Colon (tissue), 2 donors: ENCODE measurements around the gene PSEN2.
"Not testable (repeated sequence)": the region's sequence is repeated elsewhere in the genome, so short reads cannot be mapped to it uniquely, and the experiment has no call there.

Source experiments
- FAIRE-seq: peaks from 2 replicates; lab custom pipeline; 2012; peaks lifted over from hg19 to GRCh38; lab: Jason Lieb, UNC
- donor health status: control.
- donor health status: control.

The PSEN2 gene

GRCh38 chr1:226870401-226871279 is at the start of gene PSEN2:
Gene PSEN2, plus strand, starts transcription at chr1:226870616. Its CDS starts 11,292 bp downstream, at chr1:226881908.
- FAIRE-seq, result no peak

DNA sequence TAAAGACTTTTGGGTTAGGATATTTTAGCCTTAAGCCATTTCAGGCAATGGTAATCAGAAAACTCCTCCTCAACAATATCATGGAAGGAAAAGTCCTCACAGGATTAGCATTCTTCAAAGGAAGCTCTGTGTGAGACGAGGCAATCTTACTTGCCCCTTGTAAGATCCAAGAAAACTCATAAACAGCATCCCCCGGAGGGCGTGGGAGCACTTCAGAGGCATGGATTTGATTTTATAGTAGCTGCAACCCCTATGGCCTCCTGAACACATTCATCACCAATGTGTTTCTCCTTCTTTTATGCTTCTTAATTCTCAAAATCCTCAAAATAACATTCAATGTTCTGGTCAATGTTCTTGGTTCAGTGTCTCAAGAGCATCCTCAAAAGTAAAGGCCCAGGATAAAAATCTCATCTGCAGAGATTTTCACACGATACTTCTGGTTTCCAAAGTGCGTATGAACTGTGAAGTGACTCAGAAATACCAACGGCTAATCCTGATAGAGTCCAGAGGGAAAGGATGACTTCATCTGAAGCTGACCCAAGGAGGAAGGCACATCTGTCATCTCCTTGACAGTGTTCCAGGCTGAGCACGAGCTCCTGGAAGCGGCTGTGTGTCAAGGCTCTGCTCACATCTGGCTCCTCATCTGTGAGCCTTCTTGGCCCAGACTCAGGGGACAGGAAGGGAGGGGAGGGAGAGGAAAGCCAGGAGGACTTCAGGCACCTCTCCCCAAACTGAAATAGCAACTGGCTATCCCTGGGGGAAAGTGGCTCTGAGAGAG is 49.3 kb upstream of the PSEN2 start:
- FAIRE-seq, result no peak

GRCh38 chr1:226821719-226822085 is 48.7 kb upstream of the PSEN2 start:
- no peak for FAIRE-seq

DNA sequence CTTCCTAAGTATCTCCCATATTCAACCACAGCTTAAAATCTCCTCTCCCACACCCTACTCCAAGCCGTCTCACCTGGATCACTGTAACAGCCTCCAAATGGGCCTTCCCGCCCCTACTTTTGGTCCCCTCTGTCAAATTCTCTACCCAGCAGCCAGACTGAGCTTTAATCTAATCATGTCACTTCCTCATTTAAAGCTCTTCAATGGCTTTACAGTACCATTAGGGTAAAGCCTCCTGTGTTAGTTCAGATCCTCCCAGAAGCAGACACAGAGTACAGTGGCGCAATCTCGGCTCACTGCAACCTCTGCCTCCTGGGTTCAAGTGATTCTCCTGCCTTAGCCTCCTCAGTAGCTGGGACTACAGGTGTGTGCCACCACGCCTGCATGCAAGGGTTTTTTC is 46.8 kb upstream of the PSEN2 start:
- FAIRE-seq, result no peak

DNA sequence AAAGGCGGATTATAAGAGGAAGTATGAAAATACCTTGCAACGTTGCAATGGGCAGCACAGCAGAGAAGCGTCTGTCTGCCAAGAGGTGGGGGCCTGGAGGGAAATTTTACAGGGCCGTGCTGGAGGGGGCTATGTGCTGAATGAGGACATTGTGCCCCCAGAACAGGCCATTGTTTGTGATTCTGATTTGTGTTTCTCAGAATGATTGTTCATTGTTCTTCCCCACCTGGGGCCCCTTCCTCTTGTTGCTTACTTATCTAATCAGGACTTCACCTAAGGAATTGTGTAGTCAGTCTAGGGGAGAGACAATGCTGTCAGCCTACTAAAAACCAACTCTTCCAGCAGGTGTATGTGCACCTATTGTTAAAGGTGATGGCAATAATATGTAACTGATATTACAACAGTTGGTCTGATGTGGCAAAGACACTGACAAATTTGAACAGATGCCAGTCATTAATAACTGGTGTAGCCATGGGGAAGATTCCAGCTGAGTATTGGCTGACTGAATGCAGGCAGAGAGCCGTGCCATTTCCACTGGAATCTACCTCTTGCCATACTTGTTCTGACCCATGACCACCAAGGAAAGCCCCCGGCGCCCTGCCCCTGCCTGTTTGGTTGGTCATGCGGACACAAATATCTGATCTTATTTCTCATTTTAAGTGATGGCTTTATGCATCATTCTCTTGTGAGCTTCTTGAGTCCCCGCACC is 45.2 kb upstream of the PSEN2 start:
- FAIRE-seq, result no peak

DNA sequence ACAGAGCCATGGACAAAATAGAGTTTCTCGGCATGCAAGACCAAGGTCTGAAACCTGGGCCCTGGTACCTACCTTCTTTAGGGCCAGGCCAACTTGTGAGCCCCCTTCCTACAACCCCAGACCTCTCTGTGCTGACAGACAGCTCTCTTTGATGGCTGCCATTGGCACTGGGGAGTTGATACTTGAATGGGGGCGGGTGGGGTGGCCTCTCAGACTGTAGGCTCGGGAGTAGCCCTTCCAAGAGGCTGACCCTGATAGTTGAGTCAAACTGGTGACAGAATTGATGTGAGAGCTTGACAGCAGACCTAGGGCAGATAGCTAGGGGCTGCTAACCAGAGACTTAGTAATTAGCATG is 44.7 kb upstream of the PSEN2 start:
- FAIRE-seq, result no peak

GRCh38 chr1:226826479-226827261 is 43.7 kb upstream of the PSEN2 start:
- no peak for FAIRE-seq

DNA sequence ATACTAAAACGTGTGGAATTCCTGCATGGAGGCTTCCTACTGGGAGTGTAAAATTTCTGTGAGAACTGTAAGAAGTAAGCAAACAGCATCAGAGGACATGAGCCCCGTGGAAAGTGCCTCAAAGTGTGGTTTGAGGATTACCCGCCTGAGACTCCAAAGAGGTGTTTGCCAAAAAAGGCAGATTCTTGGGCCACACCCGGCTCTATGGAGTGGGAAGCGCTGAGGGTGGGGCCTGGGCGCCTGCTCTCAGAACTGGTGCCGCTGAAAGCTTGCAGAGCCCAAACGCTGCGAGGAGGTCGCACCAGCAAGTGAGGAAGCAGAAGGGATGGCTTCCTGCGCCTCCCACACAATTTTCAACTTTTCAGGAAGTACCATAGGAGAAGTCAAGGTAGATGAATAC is 43.0 kb upstream of the PSEN2 start:
- FAIRE-seq, result no peak

- FAIRE-seq, result no peak
Observed at GRCh38 chr1:226827968-226828513, 42.4 kb upstream of the PSEN2 start.

- FAIRE-seq, result no peak
Observed at GRCh38 chr1:226829105-226829504, 41.3 kb upstream of the PSEN2 start.

- FAIRE-seq, result no peak
Observed at GRCh38 chr1:226831953-226832352, 38.5 kb upstream of the PSEN2 start.

DNA sequence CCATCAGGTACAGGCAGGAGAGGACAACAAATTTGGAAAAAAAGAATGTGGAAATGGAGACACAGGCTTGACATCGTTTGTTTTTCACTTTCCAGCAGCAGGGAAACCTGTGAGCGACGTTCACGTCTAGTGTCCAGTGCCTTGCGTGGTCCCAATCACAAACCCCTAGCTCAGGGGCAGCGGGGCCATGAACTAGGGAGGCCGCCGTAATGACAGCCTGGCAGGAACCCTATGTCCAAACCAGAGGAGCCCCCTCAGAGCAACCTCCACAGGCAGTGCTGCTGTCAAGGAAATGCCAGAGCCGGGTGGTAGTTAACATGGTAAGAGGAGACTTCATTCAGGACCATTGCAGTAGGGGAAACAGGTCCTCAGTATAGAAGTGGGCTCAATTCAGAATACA is 37.8 kb upstream of the PSEN2 start:
- no peak for FAIRE-seq

GRCh38 chr1:226834179-226834578 is 36.2 kb upstream of the PSEN2 start:
- not testable (repeated sequence) for FAIRE-seq

- not testable (repeated sequence) for FAIRE-seq
Observed at GRCh38 chr1:226835396-226835795, 35.0 kb upstream of the PSEN2 start.

GRCh38 chr1:226837966-226838365 is 32.5 kb upstream of the PSEN2 start:
- FAIRE-seq, result not testable (repeated sequence)

DNA sequence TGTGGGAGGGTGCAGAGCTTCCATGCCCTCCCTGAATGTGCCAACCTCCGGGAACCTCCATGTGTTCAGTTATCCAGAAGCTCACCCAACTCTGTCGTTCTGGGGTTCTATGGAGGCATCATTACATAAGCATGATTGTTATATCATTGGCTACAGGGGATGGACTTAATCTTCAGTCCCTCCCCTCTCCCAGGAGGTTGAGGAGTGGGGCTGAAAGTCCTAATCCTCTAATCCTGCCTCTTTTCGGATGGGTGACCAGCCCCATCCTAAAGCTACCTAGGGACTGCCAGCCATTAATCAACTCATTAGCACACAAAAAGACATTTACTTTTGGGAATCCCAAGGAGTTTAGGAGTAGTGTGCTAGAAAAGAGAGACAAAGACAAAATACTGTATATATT is 32.0 kb upstream of the PSEN2 start:
- FAIRE-seq, result no peak

GRCh38 chr1:226845624-226846023 is 24.8 kb upstream of the PSEN2 start:
- FAIRE-seq, result no peak

DNA sequence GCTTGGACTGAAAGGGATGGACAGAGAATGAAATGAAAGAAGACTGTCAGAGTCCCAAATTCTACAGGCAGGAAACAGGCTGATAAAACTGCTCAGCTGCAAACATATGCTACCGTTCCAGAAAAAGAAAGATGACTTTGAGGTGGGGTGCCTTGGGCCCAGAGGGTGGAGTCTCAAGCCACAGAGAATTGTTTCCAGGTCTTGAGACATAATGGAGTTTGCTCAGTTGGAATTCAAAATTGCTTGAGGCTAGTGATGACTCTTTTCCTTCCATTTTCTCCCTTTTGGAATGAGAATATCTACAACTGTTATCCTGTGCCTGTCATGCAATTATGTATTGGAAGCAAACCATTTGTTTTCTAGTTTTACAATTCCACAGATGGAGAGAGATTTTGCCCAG is 23.6 kb upstream of the PSEN2 start:
- FAIRE-seq, result no peak

DNA sequence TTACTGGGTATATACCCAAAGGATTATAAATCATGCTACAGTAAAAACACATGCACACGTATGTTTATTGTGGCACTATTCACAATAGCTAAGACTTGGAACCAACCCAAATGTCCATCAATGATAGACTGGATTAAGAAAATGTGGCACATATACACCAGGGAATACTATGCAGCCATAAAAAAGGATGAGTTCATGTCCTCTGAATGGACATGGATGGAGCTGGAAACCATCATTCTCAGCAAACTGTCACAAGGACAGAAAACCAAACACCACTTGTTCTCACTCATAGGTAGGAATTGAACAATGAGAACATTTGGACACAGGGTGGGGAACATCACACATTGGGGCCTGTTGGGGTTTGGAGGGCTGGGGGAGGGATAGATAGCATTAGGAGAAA is 15.9 kb upstream of the PSEN2 start:
- not testable (repeated sequence) for FAIRE-seq

DNA sequence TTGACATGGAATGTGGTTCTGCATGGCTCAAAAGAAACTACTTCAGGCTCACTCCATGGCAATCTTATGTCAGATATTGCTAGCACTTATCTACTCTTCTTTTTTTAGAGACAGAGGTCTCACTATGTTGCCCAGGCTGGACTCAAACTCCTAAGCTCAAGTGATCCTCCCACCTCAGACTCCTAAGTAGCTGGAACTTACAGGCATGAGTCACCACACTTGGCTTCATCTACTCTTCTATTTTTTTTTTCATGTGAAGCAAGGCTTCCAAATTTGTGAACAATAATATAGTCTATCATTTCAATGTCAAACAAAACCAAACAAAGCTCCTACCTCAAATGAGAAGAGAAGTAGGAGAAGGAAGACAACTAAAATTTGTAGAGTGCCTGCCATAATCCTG is 7.5 kb upstream of the PSEN2 start:
- FAIRE-seq, result no peak

GRCh38 chr1:226863446-226863845 is 7.0 kb upstream of the PSEN2 start:
- FAIRE-seq, result no peak

DNA sequence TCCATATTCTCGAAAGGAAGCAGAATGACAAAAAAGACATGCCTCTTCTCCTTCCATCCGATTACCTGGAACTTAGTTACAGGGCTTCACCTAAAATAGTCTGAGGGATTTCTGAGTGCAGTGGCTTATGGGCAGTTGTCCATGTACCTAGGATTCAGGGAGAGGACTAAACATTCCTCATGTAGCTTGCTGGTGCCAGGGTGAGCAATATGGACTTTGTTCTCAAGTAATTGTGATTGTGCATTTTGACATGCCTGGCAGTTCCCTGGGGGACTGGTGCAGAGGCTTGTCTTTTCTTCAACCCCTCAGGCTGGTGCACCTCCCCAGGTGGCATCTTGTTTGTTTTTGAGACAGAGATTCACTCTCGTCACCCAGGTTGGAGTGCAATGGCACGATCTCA is 6.1 kb upstream of the PSEN2 start:
- FAIRE-seq, result no peak
